GM19395 (cell line): ENCODE data around the gene MAP2.

Experiments
- ATAC-seq: cut with Tn5 transposase; IDR thresholded peaks from one replicate; pipeline ENCODE4 v1.9.1; 2021; ENCODE audit warnings: mild to moderate bottlenecking, moderate library complexity; ENCODE audit not compliant: unreplicated experiment

MAP2 gene

DNA sequence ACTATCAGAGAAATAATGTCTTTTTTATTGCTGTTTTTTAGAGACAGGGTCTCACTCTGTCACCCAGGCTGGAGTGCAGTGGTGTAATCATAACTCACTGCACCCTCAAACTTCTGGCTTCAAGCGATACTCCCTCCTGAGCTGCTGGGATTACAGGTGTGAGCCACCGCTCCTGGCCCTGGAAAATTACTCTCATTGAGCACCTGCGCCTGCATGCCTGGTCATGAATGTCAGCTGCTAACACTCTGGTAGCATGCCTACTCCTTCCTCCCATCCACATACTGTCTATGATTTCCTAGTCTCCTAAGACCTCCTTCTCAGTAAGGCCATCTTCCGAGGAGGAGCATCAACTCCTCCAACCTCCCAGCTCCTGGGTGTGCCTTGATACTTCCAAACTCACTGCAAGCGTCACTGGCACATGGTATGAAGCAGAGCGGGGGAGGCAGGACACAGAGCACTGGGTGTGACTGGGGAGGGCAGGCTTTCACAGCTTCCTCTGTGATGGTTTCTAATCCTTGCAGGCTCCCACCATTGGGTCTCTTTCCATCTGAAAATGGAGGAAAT is 1.6 kb upstream of the MAP2 start:
- ATAC-seq: no peak

DNA sequence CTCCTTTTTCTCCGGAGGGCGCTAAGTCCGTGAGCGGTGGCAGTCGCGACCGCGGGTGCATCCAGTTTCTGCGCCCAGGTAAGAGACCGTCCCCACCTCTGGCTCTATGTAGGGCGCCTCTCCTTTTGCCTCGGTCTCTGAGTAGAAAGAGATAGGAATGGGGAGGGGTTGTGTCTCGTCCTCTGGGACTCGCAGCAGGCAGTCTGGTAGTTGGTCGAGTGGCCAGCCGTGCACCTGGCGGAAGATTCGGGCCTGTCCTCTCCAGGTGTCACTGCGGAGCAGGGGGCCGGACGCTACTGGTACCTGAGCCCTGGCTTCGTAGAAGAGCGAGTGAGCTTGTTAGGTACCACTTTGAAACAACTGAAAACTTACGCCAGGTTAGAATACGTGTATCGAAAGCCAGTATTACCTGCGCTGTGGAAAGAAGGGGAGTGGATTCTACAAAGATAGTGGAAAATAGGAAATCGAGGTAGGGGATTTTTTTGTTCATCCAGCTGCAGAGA is 403 bp downstream of the MAP2 start:
- ATAC-seq: peak; percentile 35

DNA sequence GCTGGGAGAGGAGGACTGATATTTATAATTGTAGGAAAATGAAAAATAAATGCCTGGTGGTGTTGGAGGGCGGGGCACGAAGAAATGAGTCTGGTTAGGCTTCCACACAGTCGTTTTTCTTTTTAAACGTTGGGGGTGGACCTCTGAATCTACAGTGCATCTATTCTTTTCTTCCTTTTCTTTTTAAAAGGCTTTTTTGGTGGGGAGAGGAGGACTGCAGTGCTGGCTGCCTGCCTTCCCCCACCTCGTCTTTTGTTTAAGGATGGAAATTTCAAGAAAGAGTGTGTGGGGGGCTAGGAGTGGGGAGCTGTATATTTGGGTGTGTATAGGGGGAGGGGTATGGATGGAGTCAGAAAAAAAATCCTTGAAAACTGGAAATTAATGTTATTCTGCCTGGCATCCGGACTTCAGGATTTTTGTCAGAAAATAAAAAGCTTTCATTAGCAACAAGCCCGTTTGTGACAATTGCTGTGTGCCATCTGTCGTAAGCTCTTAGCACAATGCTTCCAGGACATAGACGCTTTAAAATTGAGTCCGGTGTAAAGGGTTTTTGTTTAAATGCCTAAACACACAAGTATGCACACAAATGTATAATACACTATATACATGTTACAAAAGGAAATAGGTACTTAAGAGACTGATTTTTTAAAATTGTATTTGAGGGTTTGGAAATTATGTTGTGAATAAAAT is 1.1 kb downstream of the MAP2 start:
- ATAC-seq: no peak

DNA sequence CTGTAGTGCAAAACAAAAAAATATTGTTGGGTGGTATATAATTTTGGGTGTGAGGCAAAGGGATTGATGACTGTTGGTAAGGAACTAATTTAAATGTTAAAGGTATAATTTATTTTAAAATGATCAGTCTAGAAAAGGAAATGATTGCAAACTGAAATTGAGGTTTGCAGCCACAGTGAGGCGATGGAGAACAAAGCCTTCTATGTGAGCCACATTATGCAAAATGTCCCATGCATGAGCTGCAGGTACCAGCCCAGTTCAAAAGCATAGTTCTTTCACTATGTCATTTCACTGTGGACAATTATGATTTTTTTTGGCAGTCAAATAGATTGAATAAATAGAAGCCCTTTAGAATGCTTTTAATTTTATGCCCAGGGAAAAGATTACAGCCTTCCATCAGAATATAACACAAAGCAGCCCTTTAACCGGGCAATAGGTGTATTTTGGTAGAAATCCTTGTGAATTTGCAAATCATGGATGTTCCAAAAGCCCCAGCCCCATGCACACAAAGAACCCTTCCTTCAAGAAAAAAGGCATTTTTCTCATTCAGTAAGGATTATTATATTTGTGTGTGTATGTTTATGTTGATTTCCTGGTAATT is 1.7 kb downstream of the MAP2 start:
- no peak for ATAC-seq

DNA sequence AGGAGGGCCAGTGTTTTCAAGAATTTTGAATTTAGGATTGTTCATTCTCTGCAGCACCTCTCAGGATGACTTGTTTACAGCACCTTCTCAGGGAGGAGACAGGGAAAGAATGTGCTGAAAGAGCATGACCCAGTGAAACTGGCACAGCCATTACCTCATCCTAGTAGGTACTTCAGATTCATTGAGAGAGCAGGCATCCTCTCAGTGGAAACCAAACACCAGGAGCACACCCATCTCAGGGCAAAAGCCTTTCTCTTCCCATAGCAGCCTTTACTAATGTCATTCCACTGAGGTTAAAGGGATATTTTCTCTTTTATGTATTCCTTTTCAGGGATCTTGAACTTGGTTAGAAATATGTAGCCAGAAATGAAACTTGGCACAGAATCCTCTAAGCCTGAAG is 2.6 kb downstream of the MAP2 start:
- ATAC-seq: no peak

DNA sequence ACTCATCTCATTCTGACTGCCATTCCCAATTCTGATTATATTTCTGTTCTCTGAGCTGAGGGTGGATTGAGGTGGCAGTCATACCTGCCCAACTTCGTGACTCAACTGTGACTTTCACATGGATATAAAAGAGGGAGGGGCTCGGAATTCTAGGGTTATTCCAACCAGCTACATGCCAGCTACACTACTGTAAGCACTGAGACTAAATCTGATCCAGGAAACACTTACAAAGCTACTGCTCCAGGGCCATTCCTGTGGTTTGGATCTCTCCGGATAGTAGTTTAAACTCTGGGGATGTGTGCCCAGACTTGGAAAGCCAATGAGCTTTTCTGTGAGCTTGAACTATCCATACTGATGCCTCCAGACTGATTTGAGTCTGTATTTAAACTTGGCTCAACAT is 7.9 kb downstream of the MAP2 start:
- ATAC-seq: no peak

DNA sequence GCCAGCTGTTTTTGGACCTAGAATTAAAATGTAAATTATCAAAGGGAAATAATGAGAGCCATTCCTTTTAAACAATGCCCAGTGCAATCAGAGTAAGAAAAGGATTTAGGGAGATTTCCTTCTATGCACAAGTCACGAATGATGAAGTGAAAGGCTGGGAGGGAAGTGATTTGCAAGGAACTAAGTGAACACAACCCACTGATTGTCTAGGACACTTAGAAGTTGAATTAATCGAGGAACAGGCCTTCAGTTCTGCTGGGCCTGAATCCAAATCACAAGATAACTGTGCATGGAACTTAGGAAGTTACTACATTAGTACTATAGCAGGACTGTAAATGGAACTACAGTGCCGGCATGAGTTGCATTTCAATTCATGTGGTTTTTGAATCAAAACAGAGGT is 17.7 kb downstream of the MAP2 start:
- no peak for ATAC-seq

GRCh38 chr2:209442939-209443338 is 19.1 kb downstream of the MAP2 start:
- ATAC-seq: no peak

GRCh38 chr2:209445485-209445884 is 21.6 kb downstream of the MAP2 start:
- no peak for ATAC-seq

- ATAC-seq: no peak
These were observed 27.5 kb downstream of the MAP2 start for GRCh38 chr2:209451209-209451834.

DNA sequence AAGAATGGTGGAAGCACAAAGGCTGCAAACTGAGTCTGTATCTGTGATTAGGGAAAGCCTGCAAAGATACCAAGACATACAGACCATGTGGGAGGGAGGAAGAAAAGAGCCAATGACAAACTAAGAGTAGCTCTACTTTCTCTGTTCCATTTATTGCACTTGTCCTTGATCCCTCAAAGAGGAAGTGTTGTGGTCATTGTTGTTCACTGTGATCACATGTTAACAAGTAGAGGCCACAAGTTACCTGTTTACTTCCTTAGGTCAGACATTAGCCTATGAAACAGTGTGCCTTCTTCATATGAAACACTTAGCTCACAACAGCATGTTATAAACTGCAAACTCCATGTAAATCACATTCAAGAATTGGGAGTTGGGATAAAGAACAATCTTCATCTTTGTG is 32.6 kb downstream of the MAP2 start:
- ATAC-seq: peak; percentile 50

DNA sequence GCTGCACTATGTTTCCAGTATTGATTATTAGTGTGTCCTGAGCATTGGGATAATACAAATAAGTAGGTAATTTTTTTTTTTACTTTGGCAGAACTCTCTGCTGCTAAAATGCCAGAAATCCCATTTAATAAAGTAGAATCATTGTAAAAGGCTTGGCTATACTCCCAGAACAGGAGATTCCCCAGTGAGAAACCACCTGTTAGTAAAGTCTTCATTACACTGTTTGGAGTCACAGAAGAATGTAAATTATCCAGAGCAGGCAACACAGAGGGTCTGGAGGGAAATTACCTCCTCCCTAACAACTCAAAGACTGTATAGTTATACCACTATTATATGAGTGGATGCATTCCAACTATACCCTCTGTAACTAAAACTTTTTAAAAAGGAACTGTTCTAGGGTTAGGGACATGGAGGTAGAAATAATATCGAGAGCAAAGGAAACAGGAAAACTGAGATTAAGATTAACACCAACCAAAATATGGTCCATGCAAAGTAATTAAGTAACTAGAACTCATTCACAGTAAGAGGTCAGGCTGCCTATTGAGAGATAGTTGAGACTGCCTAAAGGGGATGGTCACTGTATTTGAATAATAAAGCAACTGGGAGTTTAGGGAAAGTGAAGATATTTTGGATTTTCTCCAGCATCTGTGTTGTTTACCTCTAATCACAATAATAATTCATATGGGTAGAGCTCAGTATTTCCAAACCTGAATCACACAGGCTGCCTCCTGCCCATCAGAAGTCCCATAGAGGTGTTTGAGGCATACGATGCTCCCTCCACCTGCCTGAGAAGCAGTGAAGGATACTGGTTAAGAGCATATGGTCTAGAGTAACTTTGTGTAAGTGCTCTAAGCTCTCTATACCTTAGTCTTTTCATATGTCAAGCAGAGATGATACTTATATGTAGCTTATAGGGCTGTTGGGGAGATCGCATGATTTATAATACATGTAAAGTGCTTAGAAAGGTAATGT is 34.4 kb downstream of the MAP2 start:
- no peak for ATAC-seq

DNA sequence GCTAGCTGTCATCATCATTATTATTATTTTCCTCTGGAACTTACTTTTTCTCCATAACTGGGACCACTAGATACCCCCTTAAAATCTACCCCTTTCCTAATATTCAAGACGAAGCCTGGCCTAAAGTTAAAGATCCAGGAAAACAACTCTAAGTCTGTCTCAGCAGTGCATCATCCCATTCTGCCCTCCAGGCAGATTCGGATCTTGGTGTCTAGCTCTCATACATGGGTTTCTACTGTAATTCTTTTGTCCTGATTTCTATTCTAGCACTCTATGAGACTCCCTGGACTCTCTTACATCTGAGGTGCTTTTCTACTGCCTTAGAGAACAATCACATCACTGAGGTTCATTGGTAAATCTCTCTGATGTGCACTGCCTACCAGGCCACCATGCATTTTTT is 35.5 kb downstream of the MAP2 start:
- no peak for ATAC-seq

GRCh38 chr2:209460151-209460761 is 36.4 kb downstream of the MAP2 start:
- no peak for ATAC-seq

DNA sequence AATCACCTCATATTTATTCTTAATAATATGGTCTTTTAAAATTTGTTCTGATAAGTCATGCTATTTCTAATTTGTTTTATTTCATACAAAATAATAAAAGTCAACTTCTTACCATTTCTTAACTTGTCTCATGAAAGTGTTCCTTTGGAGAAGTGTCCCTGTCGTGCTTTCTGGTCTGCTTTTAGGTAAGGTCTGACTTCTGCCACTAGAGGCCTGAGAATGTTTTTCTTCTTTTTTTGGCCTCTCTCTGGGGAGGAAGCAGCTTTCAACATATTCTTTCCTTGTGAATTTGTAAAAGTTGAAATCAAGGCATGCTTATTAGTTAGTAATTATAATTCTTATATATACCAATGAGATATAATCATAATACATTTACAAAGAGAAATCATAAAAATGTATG is 39.4 kb downstream of the MAP2 start:
- no peak for ATAC-seq

DNA sequence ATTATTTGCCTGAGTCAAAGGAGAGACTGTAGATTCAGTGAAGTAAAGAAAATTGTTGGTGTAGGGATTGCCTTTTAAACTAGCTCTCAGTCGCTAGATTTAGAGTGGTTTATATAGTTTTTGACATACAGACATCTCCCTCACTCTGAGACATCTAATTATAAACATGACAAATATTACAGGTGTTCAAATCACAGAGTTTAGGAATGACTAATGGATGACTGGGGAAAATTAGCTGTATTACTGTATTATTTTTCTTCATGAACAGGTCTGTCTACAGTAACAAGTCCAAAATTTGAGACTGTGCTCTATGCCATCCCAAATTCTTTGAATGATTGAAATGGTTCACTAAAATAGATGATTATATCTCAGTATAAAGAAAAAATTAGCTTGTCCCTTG is 40.0 kb downstream of the MAP2 start:
- no peak for ATAC-seq

DNA sequence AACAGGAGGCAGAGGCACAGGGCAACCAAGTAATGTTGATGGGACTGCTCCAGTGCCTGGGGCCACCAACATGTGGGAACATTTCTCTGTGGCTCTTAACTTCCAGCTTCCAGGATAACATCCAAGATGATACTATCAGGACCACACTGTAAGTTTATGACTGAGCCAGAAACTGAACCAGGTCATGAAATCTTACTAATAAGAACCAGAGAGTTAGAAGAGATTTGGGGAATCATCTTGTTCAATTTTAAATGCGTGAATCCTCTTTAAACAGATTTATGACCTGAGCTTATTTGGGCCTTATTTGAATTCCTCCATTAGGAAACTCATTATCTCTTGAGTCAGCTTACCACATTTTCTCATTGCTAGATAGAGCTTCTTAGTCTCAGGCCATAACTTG is 45.0 kb downstream of the MAP2 start:
- ATAC-seq: no peak

DNA sequence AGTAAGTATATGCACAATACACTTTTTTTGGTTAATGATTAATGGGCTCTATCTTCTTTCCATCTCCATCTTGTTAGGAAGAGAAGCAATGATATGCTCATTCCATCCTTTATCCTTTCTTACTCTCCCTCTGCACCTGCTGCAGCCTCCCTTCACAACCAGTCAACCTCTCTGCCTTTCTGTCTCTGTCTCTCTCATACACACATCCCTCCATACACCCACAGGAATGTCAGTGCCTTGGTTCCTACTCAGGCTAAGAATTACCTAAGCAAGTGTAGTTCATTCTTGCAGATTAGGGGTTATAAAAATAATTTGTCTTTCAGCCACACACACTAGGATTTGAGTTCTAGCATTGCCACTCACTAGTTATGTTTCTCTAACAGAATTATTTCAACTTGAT is 45.6 kb downstream of the MAP2 start:
- ATAC-seq: no peak

DNA sequence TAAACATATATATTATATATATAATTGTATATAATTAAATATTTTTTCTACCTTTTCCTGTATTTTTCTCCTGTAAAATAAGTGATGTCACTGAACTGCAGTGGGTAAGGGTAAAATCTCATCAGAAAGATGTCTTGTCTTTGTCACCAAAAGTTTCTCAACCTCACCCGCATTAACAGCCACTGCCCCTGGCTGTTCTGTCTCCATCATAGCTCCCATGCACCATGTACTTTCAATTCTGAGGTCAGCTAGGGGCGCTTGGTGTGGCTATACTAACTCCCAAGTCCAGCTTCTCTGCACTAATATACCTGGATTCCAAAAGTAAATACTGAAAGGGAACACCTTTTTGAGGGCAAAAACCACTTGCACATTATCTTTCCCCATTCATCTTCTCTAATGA is 46.6 kb downstream of the MAP2 start:
- ATAC-seq: no peak

DNA sequence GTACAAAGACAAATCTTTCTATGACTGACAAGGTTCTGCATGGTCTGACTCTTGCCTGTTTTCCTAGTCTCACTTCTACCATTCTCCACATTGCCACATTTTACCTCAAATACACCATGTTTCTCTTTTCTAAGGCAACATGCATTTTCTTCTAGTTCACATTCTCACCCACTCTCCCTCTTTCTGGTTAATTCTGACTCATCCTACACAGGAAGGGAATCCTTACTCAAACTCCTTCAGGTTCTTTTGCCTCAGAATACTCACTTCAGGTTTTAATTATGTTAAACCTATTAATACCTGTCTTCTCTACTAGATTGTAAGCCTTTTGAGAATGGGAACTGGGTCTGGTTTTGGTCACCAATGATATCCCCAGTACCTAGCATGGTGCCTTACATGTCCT is 47.2 kb downstream of the MAP2 start:
- no peak for ATAC-seq
